K562 (cell line): ENCODE results near the gene STUM. TPM values are rescaled to one million over a fixed set of nuclear protein-coding genes. Genes with fewer than 3 reads are reported as not detected.
A peak's percentile ranks its signal among the peaks of the same experiment; 100 is the strongest.

Experiments
- EHMT2 ChIP-seq: fragments of 450-650 bp; IDR thresholded peaks from 2 replicates; pipeline ENCODE4 v1.6.1; 2018; ENCODE audit warnings: antibody characterized with exemption
- GABPA ChIP-seq: fragments of 200-800 bp; sonication (Bioruptor generic); conservative IDR thresholded peaks from 2 replicates; pipeline ENCODE4 v1.6.1; 2016; ENCODE audit warnings: low read depth, missing genetic modification characterization, missing compliant biosample characterization
- MAZ ChIP-seq, 2 experiments: fragments of 450-650 bp in 1 of 2; sonication (generic) in 1 of 2; formaldehyde crosslinking; IDR thresholded peaks in 1 of 2; conservative IDR thresholded peaks in 1 of 2; 2 replicates each; pipeline versions ENCODE4 v1.4.0 to v1.5.0; 2020; ENCODE audit warnings: mild to moderate bottlenecking in 1 of 2, missing genetic modification reagents in 1 of 2
- NCOA2 ChIP-seq, 2 experiments: fragments of 450-650 bp; IDR thresholded peaks; 2 replicates each; pipeline ENCODE4 v1.6.1; 2018; ENCODE audit warnings: mild to moderate bottlenecking in 2 of 2, moderate library complexity in 1 of 2; ENCODE audit not compliant: partially characterized antibody in 2 of 2
- polyA plus RNA-seq, 8 experiments: library from polyadenylated mRNA; depleted of rRNA in 4 of 8; stranded (reverse) in 5 of 8; unstranded in 3 of 8; fragments of >200 nt; fragmentation: Nextera tagmentation in 2 of 8; fragmentation: Illumina TruSeq in 1 of 8; extraction: Ambion mirVana in 2 of 8; extraction: Trizol in 1 of 8; gene quantifications; 2 replicates each; pipeline versions ENCODE4 v1.2.1 to v1.2.3, GENCODE V29; 2011 to 2014; ENCODE audit warnings: inconsistent platforms in 1 of 8, missing spikeins in 1 of 8
- total RNA-seq, 7 experiments: library from RNA; depleted of rRNA in 6 of 7; stranded (reverse); fragments of >200 nt in 6 of 7; fragmentation: Illumina TruSeq in 2 of 7; extraction: Trizol in 2 of 7; gene quantifications; 2 replicates each; pipeline versions ENCODE4 v1.2.1 to v1.2.3, GENCODE V29; 2011 to 2021; ENCODE audit warnings: low replicate concordance in 1 of 7
- TF ChIP-seq, protein P1 (sequence below), 2 experiments: fragments of 450-650 bp in 1 of 2; sonication (generic) in 1 of 2; formaldehyde crosslinking in 1 of 2; IDR thresholded peaks; 2 replicates each; pipeline versions ENCODE4 v1.7.1 to v1.9.0; 2016 to 2022; ENCODE audit warnings: inconsistent platforms in 1 of 2, mild to moderate bottlenecking in 1 of 2, missing genetic modification reagents in 1 of 2
- TF ChIP-seq, protein P2 (sequence below): fragments of 450-650 bp; IDR thresholded peaks from 2 replicates; pipeline ENCODE4 v1.6.1; 2016
- TF ChIP-seq, protein P3 (sequence below): sonication (generic); formaldehyde crosslinking; IDR thresholded peaks from 2 replicates; pipeline ENCODE4 v1.8.0; 2022; ENCODE audit warnings: missing genetic modification reagents, mild to moderate bottlenecking, borderline replicate concordance

The STUM gene
- total and polyA plus RNA-seq, 9 of the 15 experiments (the other 6 are each of a cell fraction or from before 2014, with no cell fraction given) = not detected

DNA sequence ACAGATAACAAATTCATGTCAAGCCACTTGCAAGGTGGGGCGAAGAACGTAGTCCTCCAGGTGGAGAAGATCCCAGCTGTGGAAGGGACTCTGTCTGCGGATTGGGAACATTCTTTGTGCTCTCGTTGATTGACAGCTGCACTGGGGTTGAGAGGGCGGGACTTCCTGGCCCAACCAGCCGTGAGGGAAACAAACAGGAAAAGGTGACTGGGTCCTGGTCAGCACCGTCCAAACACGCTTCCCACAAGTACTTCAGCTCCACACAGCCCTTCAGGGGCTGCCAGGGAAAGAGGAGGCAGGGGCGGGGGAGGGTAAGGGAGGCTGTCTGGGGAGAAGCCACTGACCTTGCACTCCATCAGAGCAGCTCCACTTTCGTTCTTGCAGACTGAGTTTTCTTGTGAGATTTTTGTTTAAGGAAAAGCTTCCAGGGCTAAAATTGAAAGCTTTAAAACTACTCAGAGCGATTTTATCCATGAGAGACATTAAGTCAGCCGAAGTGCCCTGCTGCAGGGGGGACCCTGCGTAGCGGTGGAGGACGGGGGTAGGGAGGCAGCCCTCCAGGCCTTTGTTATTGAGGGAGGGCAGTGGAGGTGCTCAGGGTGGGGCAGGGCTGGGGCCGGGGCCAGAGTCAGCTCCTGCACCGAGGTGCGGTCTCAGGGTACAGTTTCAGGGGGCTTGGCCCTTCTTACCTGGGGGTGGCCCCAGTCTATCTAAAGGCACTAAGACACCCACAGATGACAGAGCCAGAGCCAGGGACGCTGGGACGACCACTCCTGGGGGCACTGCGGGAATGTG is 21.6 kb upstream of the STUM start (continued):
- TF ChIP-seq, protein P1, sequence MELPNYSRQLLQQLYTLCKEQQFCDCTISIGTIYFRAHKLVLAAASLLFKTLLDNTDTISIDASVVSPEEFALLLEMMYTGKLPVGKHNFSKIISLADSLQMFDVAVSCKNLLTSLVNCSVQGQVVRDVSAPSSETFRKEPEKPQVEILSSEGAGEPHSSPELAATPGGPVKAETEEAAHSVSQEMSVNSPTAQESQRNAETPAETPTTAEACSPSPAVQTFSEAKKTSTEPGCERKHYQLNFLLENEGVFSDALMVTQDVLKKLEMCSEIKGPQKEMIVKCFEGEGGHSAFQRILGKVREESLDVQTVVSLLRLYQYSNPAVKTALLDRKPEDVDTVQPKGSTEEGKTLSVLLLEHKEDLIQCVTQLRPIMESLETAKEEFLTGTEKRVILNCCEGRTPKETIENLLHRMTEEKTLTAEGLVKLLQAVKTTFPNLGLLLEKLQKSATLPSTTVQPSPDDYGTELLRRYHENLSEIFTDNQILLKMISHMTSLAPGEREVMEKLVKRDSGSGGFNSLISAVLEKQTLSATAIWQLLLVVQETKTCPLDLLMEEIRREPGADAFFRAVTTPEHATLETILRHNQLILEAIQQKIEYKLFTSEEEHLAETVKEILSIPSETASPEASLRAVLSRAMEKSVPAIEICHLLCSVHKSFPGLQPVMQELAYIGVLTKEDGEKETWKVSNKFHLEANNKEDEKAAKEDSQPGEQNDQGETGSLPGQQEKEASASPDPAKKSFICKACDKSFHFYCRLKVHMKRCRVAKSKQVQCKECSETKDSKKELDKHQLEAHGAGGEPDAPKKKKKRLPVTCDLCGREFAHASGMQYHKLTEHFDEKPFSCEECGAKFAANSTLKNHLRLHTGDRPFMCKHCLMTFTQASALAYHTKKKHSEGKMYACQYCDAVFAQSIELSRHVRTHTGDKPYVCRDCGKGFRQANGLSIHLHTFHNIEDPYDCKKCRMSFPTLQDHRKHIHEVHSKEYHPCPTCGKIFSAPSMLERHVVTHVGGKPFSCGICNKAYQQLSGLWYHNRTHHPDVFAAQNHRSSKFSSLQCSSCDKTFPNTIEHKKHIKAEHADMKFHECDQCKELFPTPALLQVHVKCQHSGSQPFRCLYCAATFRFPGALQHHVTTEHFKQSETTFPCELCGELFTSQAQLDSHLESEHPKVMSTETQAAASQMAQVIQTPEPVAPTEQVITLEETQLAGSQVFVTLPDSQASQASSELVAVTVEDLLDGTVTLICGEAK (IDR thresholded peaks at IDR 0.05) = peak; percentile 77
- TF ChIP-seq, protein P1 (CRISPR knock-in tag; IDR thresholded peaks at IDR 0.05) = no peak
- TF ChIP-seq NCOA2 (IDR thresholded peaks at IDR 0.05; ENCODE audit: partially characterized antibody in 2 of 2) = no peak
- TF ChIP-seq GABPA (tag) = peak; percentile 85
- peak; percentile 88; the same call in 1 of the 2 replicates for TF ChIP-seq EHMT2
- TF ChIP-seq, protein P2, sequence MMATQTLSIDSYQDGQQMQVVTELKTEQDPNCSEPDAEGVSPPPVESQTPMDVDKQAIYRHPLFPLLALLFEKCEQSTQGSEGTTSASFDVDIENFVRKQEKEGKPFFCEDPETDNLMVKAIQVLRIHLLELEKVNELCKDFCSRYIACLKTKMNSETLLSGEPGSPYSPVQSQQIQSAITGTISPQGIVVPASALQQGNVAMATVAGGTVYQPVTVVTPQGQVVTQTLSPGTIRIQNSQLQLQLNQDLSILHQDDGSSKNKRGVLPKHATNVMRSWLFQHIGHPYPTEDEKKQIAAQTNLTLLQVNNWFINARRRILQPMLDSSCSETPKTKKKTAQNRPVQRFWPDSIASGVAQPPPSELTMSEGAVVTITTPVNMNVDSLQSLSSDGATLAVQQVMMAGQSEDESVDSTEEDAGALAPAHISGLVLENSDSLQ = peak; percentile 99
- TF ChIP-seq MAZ (CRISPR knock-in tag; conservative IDR thresholded peaks at IDR 0.05 in 1 of 2, IDR thresholded peaks at IDR 0.05 in 1 of 2) = 0 out of 4 replicates have a peak, but pooled peaks of 1 of the 2 experiments have one; percentile 13
- TF ChIP-seq, protein P3, sequence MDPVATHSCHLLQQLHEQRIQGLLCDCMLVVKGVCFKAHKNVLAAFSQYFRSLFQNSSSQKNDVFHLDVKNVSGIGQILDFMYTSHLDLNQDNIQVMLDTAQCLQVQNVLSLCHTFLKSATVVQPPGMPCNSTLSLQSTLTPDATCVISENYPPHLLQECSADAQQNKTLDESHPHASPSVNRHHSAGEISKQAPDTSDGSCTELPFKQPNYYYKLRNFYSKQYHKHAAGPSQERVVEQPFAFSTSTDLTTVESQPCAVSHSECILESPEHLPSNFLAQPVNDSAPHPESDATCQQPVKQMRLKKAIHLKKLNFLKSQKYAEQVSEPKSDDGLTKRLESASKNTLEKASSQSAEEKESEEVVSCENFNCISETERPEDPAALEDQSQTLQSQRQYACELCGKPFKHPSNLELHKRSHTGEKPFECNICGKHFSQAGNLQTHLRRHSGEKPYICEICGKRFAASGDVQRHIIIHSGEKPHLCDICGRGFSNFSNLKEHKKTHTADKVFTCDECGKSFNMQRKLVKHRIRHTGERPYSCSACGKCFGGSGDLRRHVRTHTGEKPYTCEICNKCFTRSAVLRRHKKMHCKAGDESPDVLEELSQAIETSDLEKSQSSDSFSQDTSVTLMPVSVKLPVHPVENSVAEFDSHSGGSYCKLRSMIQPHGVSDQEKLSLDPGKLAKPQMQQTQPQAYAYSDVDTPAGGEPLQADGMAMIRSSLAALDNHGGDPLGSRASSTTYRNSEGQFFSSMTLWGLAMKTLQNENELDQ = no peak
